PC-3 (cell line): ENCODE measurements around the gene ST6GALNAC1.

Experiments
- EZH2 ChIP-seq: fragments of 300-600 bp; sonication (generic); IDR thresholded peaks from one replicate; pipeline ENCODE4 v1.6.1; 2017; ENCODE audit warnings: antibody characterized with exemption, mild to moderate bottlenecking, low read length; ENCODE audit not compliant: unreplicated experiment
- EZH2phosphoT487 ChIP-seq: fragments of 300-600 bp; sonication (generic); IDR thresholded peaks from 2 replicates; pipeline ENCODE4 v1.6.1; 2018; ENCODE audit warnings: mild to moderate bottlenecking, antibody characterized with exemption, low read length, borderline replicate concordance
- TF ChIP-seq, protein P1 (sequence below): fragments of 300-600 bp; sonication (generic); conservative IDR thresholded peaks from 2 replicates; pipeline ENCODE4 v1.5.1; 2017; ENCODE audit warnings: antibody characterized with exemption, low read depth, mild to moderate bottlenecking, low read length

DNA sequence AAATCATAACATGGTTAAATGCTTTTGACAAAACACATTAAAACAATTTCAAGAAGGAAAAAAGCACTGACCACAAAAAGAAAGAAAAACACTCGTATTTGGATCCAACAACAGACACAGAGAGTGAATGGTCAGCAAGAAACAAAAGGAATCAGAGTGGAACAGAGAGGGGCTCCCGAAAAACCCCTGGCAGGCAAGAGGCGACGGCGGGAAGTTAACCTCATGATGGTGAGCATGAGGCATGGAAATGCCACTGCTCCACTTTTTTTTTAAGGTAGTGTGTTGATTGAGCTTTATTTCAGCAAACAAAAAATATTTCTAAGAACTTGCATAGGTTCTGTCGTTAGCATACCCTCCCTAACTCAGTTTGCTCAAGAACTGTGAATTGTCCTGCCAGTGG lies 32.1 kb upstream of the ST6GALNAC1 start:
- TF ChIP-seq, protein P1, sequence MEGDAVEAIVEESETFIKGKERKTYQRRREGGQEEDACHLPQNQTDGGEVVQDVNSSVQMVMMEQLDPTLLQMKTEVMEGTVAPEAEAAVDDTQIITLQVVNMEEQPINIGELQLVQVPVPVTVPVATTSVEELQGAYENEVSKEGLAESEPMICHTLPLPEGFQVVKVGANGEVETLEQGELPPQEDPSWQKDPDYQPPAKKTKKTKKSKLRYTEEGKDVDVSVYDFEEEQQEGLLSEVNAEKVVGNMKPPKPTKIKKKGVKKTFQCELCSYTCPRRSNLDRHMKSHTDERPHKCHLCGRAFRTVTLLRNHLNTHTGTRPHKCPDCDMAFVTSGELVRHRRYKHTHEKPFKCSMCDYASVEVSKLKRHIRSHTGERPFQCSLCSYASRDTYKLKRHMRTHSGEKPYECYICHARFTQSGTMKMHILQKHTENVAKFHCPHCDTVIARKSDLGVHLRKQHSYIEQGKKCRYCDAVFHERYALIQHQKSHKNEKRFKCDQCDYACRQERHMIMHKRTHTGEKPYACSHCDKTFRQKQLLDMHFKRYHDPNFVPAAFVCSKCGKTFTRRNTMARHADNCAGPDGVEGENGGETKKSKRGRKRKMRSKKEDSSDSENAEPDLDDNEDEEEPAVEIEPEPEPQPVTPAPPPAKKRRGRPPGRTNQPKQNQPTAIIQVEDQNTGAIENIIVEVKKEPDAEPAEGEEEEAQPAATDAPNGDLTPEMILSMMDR: no peak
- TF ChIP-seq EZH2: no peak
- no peak for TF ChIP-seq EZH2phosphoT487
